BLaER1 treated with 17β-estradiol and CSF1 and Interleukin-3, amounts not matched to agents 10 nM and 100 nM (cell line): Measurements from ENCODE around the gene SAMD8.

ENCODE experiments used
- H3K27ac ChIP-seq, 11 experiments: shearing (Covaris generic); formaldehyde crosslinking; 2 replicates each; pipeline ENCODE4 v1.8.1; 2022
- H3K27me3 ChIP-seq, 11 experiments: shearing (Covaris generic); formaldehyde crosslinking; 2 replicates each; pipeline ENCODE4 v1.8.1; 2022
- H3K36me3 ChIP-seq, 11 experiments: shearing (Covaris generic); formaldehyde crosslinking; 2 replicates each; pipeline ENCODE4 v1.8.1; 2022
- H3K4me1 ChIP-seq, 10 experiments: shearing (Covaris generic); formaldehyde crosslinking; 2 replicates each; pipeline ENCODE4 v1.8.1; 2022
- H3K4me2 ChIP-seq, 11 experiments: shearing (Covaris generic); formaldehyde crosslinking; 2 replicates each; pipeline ENCODE4 v1.8.1; 2022
- H3K4me3 ChIP-seq, 10 experiments: shearing (Covaris generic); formaldehyde crosslinking; 2 replicates each; pipeline ENCODE4 v1.8.1; 2022
- H3K9ac ChIP-seq, 11 experiments: shearing (Covaris generic); formaldehyde crosslinking; 2 replicates each; pipeline ENCODE4 v1.8.1; 2022
- H3K9me3 ChIP-seq, 11 experiments: shearing (Covaris generic); formaldehyde crosslinking; replicated peaks in 1 of 11; 2 replicates each; pipeline ENCODE4 v1.8.1; 2022
- H4K20me1 ChIP-seq, 11 experiments: shearing (Covaris generic); formaldehyde crosslinking; 2 replicates each; pipeline ENCODE4 v1.8.1; 2022
- Cebpa-rat ChIP-seq, 11 experiments: shearing (Covaris generic); IDR thresholded peaks; 2 replicates each; pipeline ENCODE4 v1.8.1; 2022

The SAMD8 gene

DNA sequence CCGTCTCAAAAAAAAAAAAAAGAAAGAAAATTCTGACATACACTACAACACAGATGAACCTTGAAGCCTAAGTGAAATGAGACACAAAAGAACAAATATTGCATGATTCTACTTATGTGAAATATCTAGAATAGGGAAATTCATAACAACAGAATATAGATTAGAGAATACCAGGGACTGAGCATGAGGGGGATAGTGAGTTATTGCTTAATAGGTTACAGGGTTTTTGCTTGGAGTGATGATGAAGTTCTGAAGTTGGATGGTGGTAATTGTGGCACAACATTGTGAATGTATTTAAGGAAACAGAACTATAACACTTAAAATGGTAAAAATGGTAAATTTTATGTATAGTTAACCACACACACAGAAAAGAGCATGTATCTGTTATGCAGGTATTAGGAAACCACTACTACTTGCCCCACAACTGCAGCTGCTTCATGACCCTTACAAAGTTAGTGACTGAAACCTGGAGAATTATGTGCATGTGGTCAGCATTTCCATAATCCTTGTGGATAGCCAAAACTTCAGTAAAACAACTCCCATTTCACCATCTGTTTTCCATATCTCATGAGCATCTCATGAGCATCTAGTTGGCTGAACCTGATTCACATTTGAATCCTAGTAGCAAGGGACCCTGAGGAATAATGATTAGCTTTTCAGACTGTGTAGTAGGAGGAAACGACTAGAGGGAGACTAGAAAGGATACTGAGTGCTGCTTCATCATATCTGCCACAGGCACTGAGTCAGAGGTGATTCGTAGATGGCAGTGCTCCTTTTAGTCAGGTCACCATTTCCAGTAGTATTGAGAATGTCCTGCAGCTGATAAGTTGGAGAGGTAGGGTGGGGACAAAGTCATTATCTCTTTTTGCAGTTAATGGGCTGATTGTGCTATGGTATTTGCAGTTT, 26.3 kb downstream of the SAMD8 start:
- Histone ChIP-seq H3K9ac (no peak overlapping the region), H3K4me2 (peak overlapping the region in 4 of 11 experiments; percentile 26 to 59 (median 46); a peak in 7 of 22 replicates), H3K4me1 (peaks cover 0 to 34% (median 7%) of the 10 kb centered on the region in 10 experiments; a peak in 10 of 20 replicates)

GRCh38 chr10:75140246-75140645, 28.8 kb downstream of the SAMD8 start:
- no peak for TF ChIP-seq Cebpa-rat (IDR thresholded peaks at IDR 0.05)
- H3K27ac ChIP-seq: no peak overlapping the region
- H3K27me3 ChIP-seq: no peaks in the 10 kb centered on the region
- H3K4me3 ChIP-seq: no peak overlapping the region
- H3K9me3 ChIP-seq: no peaks in the 10 kb centered on the region
- H4K20me1 ChIP-seq: peaks cover 39 to 100% (median 81%) of the 10 kb centered on the region in 11 experiments
- no peak overlapping the region for H3K9ac ChIP-seq
- H3K4me1 ChIP-seq: peaks cover 0 to 57% (median 20%) of the 10 kb centered on the region in 10 experiments; a peak in 13 of 20 replicates
- peaks cover 0 to 19% (median 0%) of the 10 kb centered on the region in 11 experiments; a peak in 1 of 22 replicates for H3K36me3 ChIP-seq
- H3K4me2 ChIP-seq: no peak overlapping the region

More for the DNA sequence above, 26.3 kb downstream of the SAMD8 start:
- H3K9me3 ChIP-seq: peaks cover 0 to 5% (median 0%) of the 10 kb centered on the region in 11 experiments; a peak in 3 of 22 replicates
- 0 out of 22 replicates have a peak overlapping the region, but pooled peaks of 1 of the 11 experiments have one; percentile 0 for H3K27ac ChIP-seq
- H3K36me3 ChIP-seq: peaks cover 5 to 37% (median 17%) of the 10 kb centered on the region in 11 experiments; a peak in 17 of 22 replicates
- TF ChIP-seq Cebpa-rat (IDR thresholded peaks at IDR 0.05): no peak
- no peaks in the 10 kb centered on the region for H3K27me3 ChIP-seq
- peaks cover 33 to 100% (median 86%) of the 10 kb centered on the region in 11 experiments; a peak in 20 of 22 replicates for H4K20me1 ChIP-seq
- no peak overlapping the region for H3K4me3 ChIP-seq

GRCh38 chr10:75143353-75143752, 31.9 kb downstream of the SAMD8 start:
- Histone ChIP-seq H3K9me3 (no peaks in the 10 kb centered on the region), H3K9ac (no peak overlapping the region), H4K20me1 (peaks cover 32 to 100% (median 80%) of the 10 kb centered on the region in 11 experiments; a peak in 21 of 22 replicates), H3K4me3 (no peak overlapping the region), H3K4me1 (peaks cover 0 to 37% (median 14%) of the 10 kb centered on the region in 10 experiments; a peak in 13 of 20 replicates), H3K4me2 (peak overlapping the region in 2 of 11 experiments; percentile 69 to 70; a peak in 3 of 22 replicates), H3K27ac (no peak overlapping the region), H3K36me3 (peaks cover 0 to 25% (median 4%) of the 10 kb centered on the region in 11 experiments; a peak in 5 of 22 replicates), H3K27me3 (no peaks in the 10 kb centered on the region)
- no peak for TF ChIP-seq Cebpa-rat (IDR thresholded peaks at IDR 0.05)

- H3K4me3 ChIP-seq: no peak overlapping the region
- no peaks in the 10 kb centered on the region for H3K27me3 ChIP-seq
- peaks cover 7 to 23% (median 12%) of the 10 kb centered on the region in 11 experiments for H3K36me3 ChIP-seq
- H3K27ac ChIP-seq: no peak overlapping the region
- peak overlapping the region in 5 of 11 experiments; percentile 1 to 67 (median 21); a peak in 6 of 22 replicates for H3K4me2 ChIP-seq
- peaks cover 34 to 100% (median 79%) of the 10 kb centered on the region in 11 experiments; a peak in 21 of 22 replicates for H4K20me1 ChIP-seq
- H3K4me1 ChIP-seq: peaks cover 0 to 34% (median 14%) of the 10 kb centered on the region in 10 experiments; a peak in 13 of 20 replicates
- H3K9ac ChIP-seq: no peak overlapping the region
- H3K9me3 ChIP-seq: no peaks in the 10 kb centered on the region
- no peak for TF ChIP-seq Cebpa-rat (IDR thresholded peaks at IDR 0.05)
Measured at GRCh38 chr10:75145590-75145989, 34.1 kb downstream of the SAMD8 start.

DNA sequence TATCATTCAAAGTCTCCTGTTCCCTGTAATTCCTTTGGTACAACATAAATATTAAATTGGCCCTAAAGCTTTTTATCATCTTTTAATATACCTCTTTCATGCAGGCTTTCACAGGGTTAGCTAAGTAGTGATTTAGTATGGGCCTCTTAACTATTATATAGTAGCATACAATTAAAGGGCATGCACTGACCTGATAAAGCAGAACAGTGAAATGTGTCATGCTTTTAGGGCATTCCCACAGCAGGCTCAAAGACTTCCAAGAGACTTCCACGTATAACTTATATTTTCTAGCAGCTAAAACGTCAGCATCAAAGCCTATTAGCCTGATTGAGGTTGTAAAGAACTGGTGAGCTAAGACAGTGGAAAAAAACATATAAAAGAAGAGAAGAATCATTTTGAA, 35.3 kb downstream of the SAMD8 start:
- H3K4me3 ChIP-seq: no peak overlapping the region
- 0 out of 22 replicates have a peak, but pooled peaks cover 0 to 5% (median 0%) of the 10 kb centered on the region in 11 experiments for H3K9me3 ChIP-seq
- H3K36me3 ChIP-seq: peaks cover 19 to 27% (median 23%) of the 10 kb centered on the region in 11 experiments
- TF ChIP-seq Cebpa-rat (IDR thresholded peaks at IDR 0.05): no peak
- peaks cover 31 to 100% (median 75%) of the 10 kb centered on the region in 11 experiments; a peak in 21 of 22 replicates for H4K20me1 ChIP-seq
- H3K4me1 ChIP-seq: peaks cover 0 to 34% (median 14%) of the 10 kb centered on the region in 10 experiments; a peak in 13 of 20 replicates
- no peak overlapping the region for H3K9ac ChIP-seq
- no peak overlapping the region for H3K4me2 ChIP-seq
- no peak overlapping the region for H3K27ac ChIP-seq
- H3K27me3 ChIP-seq: no peaks in the 10 kb centered on the region

DNA sequence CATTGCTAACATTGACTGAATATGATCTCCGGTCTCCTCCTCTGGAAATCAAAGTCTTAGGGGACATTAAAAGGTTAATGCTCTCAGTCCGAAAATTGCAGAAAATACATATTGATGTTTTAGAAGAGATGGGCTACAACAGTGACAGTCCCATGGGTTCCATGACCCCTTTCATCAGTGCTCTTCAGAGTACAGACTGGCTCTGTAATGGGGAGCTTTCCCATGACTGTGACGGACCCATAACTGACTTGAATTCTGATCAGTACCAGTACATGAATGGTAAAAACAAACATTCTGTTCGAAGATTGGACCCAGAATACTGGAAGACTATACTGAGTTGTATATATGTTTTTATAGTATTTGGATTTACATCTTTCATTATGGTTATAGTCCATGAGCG, 39.2 kb downstream of the SAMD8 start:
- Histone ChIP-seq H3K4me2 (no peak overlapping the region), H3K9me3 (0 out of 22 replicates have a peak, but pooled peaks cover 0 to 5% (median 0%) of the 10 kb centered on the region in 11 experiments), H3K4me3 (no peak overlapping the region), H3K27me3 (no peaks in the 10 kb centered on the region), H3K9ac (no peak overlapping the region), H4K20me1 (peaks cover 31 to 97% (median 64%) of the 10 kb centered on the region in 11 experiments; a peak in 19 of 22 replicates), H3K4me1 (peaks cover 0 to 3% (median under 1%) of the 10 kb centered on the region in 10 experiments; a peak in 6 of 20 replicates), H3K27ac (no peak overlapping the region), H3K36me3 (peaks cover 54 to 66% (median 57%) of the 10 kb centered on the region in 11 experiments)
- no peak for TF ChIP-seq Cebpa-rat (IDR thresholded peaks at IDR 0.05)

DNA sequence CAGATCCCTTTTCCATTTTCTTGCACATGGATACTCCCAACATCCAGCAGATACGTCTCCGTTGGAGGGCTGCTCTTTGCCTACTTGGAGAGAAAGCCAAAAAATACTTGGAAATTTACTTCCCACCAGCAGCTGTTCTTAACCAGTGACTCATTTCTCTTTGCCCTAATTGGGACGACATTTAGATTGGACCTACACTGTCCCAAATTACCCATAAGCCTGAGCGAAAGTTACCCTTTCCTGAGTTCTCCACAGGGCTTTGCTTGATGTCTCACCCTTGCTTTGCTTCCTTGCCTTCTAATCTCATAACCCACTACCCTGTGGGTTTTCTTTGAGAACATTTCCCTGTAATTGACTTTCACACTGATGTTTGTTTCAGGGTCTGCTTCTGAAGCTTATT, 48.1 kb downstream of the SAMD8 start:
- no peak overlapping the region for H3K27ac ChIP-seq
- H3K4me3 ChIP-seq: no peak overlapping the region
- peaks cover 0 to 100% (median 86%) of the 10 kb centered on the region in 11 experiments; a peak in 20 of 22 replicates for H4K20me1 ChIP-seq
- peaks cover 7 to 21% (median 12%) of the 10 kb centered on the region in 10 experiments; a peak in 17 of 20 replicates for H3K4me1 ChIP-seq
- peaks cover 59 to 98% (median 75%) of the 10 kb centered on the region in 11 experiments for H3K36me3 ChIP-seq
- no peaks in the 10 kb centered on the region for H3K27me3 ChIP-seq
- H3K9me3 ChIP-seq: peaks cover 0 to 5% (median 0%) of the 10 kb centered on the region in 11 experiments; a peak in 1 of 22 replicates
- H3K9ac ChIP-seq: no peak overlapping the region
- TF ChIP-seq Cebpa-rat (IDR thresholded peaks at IDR 0.05): no peak
- no peak overlapping the region for H3K4me2 ChIP-seq

- Histone ChIP-seq H3K9me3 (no peaks in the 10 kb centered on the region), H3K4me1 (peaks cover 24 to 44% (median 35%) of the 10 kb centered on the region in 10 experiments), H3K36me3 (peaks cover 55 to 98% (median 68%) of the 10 kb centered on the region in 11 experiments), H3K27me3 (no peaks in the 10 kb centered on the region), H3K4me2 (peak overlapping the region; percentile 45 to 72 (median 61); a peak in 21 of 22 replicates), H3K9ac (peak overlapping the region in 2 of 11 experiments; percentile 8 to 34; a peak in 1 of 22 replicates), H4K20me1 (peaks cover 16 to 100% (median 69%) of the 10 kb centered on the region in 11 experiments; a peak in 21 of 22 replicates), H3K27ac (peak overlapping the region in 1 of 11 experiments; percentile 20; a peak in 2 of 22 replicates), H3K4me3 (no peak overlapping the region)
- no peak for TF ChIP-seq Cebpa-rat (IDR thresholded peaks at IDR 0.05)
Measured at GRCh38 chr10:75165684-75166622, 54.5 kb downstream of the SAMD8 start.
